ENCODE data around the gene FER. TPM values are rescaled to one million over a fixed set of nuclear protein-coding genes. Genes with fewer than 3 reads are reported as not detected.

FER gene
- total RNA-seq, 1 donor from 2014 or later, result 30.7 TPM

DNA sequence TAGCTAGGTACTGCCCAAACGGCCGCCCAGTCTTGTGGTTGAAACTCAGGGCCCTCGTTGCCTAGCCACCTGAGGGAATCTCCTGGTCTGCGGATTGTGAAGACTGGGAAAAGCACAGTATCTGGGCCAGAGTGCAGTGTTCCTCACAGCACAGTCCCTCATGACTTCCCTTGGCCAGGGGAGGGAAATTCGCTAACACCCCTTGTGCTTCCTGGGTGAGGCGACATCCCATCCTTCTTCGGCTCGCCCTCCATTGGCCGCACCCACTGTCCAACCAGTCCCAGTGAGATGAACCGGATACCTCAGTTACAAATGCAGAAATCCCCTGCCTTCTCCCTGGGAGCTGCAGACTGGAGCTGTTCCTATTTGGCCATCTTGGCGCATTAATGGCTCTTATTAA, 250.5 kb downstream of the FER start:
- DNase-seq (ENCODE audit: low spot score), result no peak
- H3K36me3 Mint-ChIP-seq (ENCODE audit: low read depth, unreplicated experiment), result peaks cover 27% of the 10 kb centered on the region
- no peak overlapping the region for H3K27ac Mint-ChIP-seq (ENCODE audit: unreplicated experiment)
- H3K4me3 Mint-ChIP-seq (ENCODE audit: unreplicated experiment), result no peak overlapping the region
- peaks cover 4% of the 10 kb centered on the region for H3K27me3 Mint-ChIP-seq (ENCODE audit: unreplicated experiment)
- H3K4me1 Mint-ChIP-seq (ENCODE audit: unreplicated experiment), result no peaks in the 10 kb centered on the region
- TF ChIP-seq, protein P1, sequence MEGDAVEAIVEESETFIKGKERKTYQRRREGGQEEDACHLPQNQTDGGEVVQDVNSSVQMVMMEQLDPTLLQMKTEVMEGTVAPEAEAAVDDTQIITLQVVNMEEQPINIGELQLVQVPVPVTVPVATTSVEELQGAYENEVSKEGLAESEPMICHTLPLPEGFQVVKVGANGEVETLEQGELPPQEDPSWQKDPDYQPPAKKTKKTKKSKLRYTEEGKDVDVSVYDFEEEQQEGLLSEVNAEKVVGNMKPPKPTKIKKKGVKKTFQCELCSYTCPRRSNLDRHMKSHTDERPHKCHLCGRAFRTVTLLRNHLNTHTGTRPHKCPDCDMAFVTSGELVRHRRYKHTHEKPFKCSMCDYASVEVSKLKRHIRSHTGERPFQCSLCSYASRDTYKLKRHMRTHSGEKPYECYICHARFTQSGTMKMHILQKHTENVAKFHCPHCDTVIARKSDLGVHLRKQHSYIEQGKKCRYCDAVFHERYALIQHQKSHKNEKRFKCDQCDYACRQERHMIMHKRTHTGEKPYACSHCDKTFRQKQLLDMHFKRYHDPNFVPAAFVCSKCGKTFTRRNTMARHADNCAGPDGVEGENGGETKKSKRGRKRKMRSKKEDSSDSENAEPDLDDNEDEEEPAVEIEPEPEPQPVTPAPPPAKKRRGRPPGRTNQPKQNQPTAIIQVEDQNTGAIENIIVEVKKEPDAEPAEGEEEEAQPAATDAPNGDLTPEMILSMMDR (IDR thresholded peaks at IDR 0.05; ENCODE audit: unreplicated experiment), result no peak
- peaks cover 13% of the 10 kb centered on the region for H3K9me3 Mint-ChIP-seq (ENCODE audit: unreplicated experiment)

DNA sequence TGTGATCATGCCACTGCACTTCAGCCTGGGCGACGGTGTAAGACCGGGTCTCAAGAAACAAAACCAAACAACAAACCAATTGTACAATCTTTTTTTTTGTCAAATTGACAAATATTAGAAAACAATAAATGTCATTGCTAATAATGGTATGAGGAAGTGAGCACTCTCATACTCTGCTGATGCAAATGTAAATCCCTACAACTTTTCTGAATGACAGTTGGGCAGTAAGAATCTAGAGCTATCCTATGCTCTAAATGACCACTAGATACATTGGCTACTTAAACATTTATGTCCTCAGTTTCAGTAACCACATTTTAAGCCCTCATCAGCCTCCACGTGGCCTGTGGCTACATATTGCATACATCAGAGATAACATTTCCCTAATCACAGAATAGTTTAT, 256.2 kb downstream of the FER start:
- Mint-ChIP-seq H3K27me3 (ENCODE audit: unreplicated experiment) (no peaks in the 10 kb centered on the region), H3K9me3 (ENCODE audit: unreplicated experiment) (no peaks in the 10 kb centered on the region), H3K4me3 (ENCODE audit: unreplicated experiment) (no peak overlapping the region), H3K4me1 (ENCODE audit: unreplicated experiment) (peaks cover 4% of the 10 kb centered on the region), H3K27ac (ENCODE audit: unreplicated experiment) (no peak overlapping the region), H3K36me3 (ENCODE audit: low read depth, unreplicated experiment) (no peaks in the 10 kb centered on the region)
- TF ChIP-seq, protein P1 (IDR thresholded peaks at IDR 0.05; ENCODE audit: unreplicated experiment), result no peak
- no peak for DNase-seq (ENCODE audit: low spot score)

DNA sequence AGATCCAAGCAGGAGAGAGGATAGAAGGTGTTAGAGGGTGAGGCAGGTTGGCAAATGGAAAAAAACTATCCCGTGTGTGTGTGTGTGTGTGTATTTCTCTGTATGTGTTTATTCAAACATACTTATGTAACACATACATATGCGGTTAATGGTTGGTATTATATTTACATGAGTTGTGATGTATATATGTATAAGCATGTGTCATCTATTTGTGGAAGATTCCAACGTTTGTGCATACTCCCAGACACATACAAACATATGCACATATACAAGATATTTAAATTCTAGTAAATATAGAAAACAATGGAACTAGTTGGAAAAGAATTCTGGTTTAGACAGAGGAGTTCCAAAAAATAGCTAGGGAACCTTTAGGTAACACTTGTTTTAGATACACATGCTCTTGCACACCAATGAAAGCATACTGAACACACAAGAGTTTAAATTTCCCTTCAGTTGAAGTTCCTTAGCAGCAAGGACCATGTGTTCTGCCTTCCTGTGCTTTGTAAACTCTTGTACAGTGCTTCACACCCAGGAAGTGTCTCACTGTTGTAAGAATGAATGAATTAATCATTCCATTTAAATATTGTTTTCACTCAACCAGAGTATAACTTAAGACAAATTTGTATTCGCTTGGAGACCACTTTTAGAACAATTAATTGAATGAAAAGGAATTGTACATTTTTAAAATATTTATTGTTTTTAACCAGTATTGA, 257.8 kb downstream of the FER start:
- Mint-ChIP-seq H3K9me3 (ENCODE audit: unreplicated experiment) (no peaks in the 10 kb centered on the region), H3K36me3 (ENCODE audit: low read depth, unreplicated experiment) (peaks cover 2% of the 10 kb centered on the region), H3K4me3 (ENCODE audit: unreplicated experiment) (no peak overlapping the region), H3K27ac (ENCODE audit: unreplicated experiment) (no peak overlapping the region), H3K27me3 (ENCODE audit: unreplicated experiment) (no peaks in the 10 kb centered on the region), H3K4me1 (ENCODE audit: unreplicated experiment) (peaks cover 4% of the 10 kb centered on the region)
- DNase-seq (ENCODE audit: low spot score), result no peak
- TF ChIP-seq, protein P1 (IDR thresholded peaks at IDR 0.05; ENCODE audit: unreplicated experiment), result no peak

DNA sequence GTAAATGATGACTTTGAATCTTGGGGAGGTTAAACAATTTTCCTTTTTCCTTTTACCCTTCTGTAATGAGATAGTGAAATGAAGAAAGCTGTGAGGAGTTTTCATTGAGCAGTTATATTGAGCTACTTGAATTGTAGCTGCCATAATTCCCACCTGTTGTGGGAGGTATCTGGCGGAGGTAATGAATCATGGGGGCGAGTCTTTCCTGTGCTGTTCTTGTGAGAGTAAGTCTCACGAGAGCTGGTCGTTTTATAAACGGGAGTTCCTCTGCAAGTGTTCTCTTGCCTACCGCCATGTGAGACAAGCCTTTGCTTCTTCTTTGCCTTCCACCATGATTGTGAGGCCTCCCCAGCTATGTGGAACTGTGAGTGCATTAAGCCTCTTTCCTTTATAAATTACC, 258.4 kb downstream of the FER start:
- Mint-ChIP-seq H3K27me3 (ENCODE audit: unreplicated experiment) (no peaks in the 10 kb centered on the region), H3K36me3 (ENCODE audit: low read depth, unreplicated experiment) (peaks cover 4% of the 10 kb centered on the region), H3K9me3 (ENCODE audit: unreplicated experiment) (no peaks in the 10 kb centered on the region), H3K4me3 (ENCODE audit: unreplicated experiment) (no peak overlapping the region), H3K4me1 (ENCODE audit: unreplicated experiment) (peaks cover 4% of the 10 kb centered on the region), H3K27ac (ENCODE audit: unreplicated experiment) (no peak overlapping the region)
- no peak for DNase-seq (ENCODE audit: low spot score)
- TF ChIP-seq, protein P1 (IDR thresholded peaks at IDR 0.05; ENCODE audit: unreplicated experiment), result no peak

DNA sequence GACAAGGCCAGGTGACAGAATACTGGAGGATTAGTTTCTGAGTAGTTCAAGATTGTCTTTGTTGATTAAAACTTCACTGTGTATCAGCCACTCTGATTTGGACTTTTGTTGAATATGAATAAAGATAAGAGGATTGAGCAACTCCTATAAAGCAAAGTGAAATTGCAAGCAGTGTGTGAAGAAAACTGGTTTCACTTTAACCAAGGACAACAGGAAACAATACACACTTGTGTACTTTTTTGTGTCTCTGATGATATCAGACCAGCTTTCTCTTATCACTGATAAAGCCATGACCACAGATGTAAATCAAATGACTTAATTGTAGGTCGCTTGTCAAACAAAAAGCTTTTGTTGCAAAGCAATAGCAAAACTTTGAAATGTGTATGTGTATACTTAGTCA, 268.6 kb downstream of the FER start:
- peaks cover 5% of the 10 kb centered on the region for H3K4me1 Mint-ChIP-seq (ENCODE audit: unreplicated experiment)
- no peak overlapping the region for H3K4me3 Mint-ChIP-seq (ENCODE audit: unreplicated experiment)
- no peaks in the 10 kb centered on the region for H3K36me3 Mint-ChIP-seq (ENCODE audit: low read depth, unreplicated experiment)
- TF ChIP-seq, protein P1 (IDR thresholded peaks at IDR 0.05; ENCODE audit: unreplicated experiment), result no peak
- H3K9me3 Mint-ChIP-seq (ENCODE audit: unreplicated experiment), result no peaks in the 10 kb centered on the region
- DNase-seq (ENCODE audit: low spot score), result no peak
- no peaks in the 10 kb centered on the region for H3K27me3 Mint-ChIP-seq (ENCODE audit: unreplicated experiment)
- H3K27ac Mint-ChIP-seq (ENCODE audit: unreplicated experiment), result no peak overlapping the region
